Mammary epithelial cell (primary cell): ENCODE measurements around the gene NOX1.

Source experiments
- CTCF ChIP-seq, 2 donors: IDR thresholded peaks in 1 of 2; conservative IDR thresholded peaks in 1 of 2; 2 replicates each; pipeline ENCODE4 v1.5.1; 2011 to 2012; ENCODE audit warnings: inconsistent platforms in 2 of 2, low read length in 2 of 2, mild to moderate bottlenecking in 2 of 2, control low read depth in 1 of 2, low read depth in 1 of 2; ENCODE audit not compliant: insufficient read depth in 1 of 2; ENCODE audit errors: extremely low read depth in 1 of 2
- EZH2 ChIP-seq: IDR thresholded peaks from 2 replicates; pipeline ENCODE4 v1.6.1; 2012; ENCODE audit warnings: low read length, inconsistent platforms, borderline replicate concordance

- no peak for TF ChIP-seq CTCF (conservative IDR thresholded peaks at IDR 0.05 in 1 of 2, IDR thresholded peaks at IDR 0.05 in 1 of 2; ENCODE audit: extremely low read depth in 1 of 2, insufficient read depth in 1 of 2, low read depth in 1 of 2, low read length in 2 of 2)
- no peak for TF ChIP-seq EZH2
Observed at GRCh38 chrX:100797359-100797758, 76.8 kb downstream of the NOX1 start.
